ENCODE results near the gene MYT1. TPM values are rescaled to one million over a fixed set of nuclear protein-coding genes. Genes with fewer than 3 reads are reported as not detected.
A peak's percentile ranks its signal among the peaks of the same experiment; 100 is the strongest.

The MYT1 gene
- total and polyA plus RNA-seq, 2 of the 13 experiments (the other 11 are each of a cell fraction or from before 2014, with no cell fraction given), result 0.58 to 2.5 TPM

DNA sequence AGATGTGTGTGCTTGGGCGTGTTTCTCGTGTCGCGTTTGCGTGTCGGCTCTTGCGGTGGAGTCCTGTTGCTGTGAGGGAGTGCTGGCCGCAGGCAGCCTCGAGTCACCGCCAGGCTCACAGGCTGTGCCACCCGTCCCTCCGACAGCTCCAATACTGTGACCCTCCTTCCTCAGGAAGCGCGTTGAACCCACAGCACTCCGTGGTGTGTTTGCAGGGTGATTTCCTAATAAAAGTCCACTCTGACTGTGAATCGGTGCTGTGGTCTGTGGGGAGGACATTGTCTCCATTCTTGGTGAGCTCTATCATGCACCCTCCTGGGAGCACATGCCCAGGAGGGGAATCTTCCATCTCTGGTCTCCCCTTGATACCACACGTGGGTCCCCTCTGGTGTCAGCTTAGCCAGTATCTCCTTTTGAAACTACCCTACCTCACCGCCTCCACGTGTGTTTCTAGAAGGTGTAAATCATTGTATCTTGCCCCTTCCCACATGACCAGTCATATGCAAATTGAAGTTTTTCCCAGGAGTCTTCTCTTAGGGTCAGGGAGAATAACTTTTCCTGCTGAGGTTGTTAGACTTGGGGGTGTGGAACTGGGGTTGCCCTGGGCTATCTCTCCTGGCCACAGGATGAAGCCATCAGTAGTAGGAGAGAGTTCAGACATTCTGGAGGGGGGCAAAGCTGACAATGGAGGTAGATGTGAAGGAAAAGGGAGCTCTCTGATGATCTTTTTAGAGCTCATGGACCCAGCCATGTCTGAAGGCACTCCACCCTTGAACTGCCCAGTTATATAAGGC lies 77.9 kb downstream of the MYT1 start (continued):
- TF ChIP-seq ZNF17 (CRISPR knock-in tag; IDR thresholded peaks at IDR 0.05) (no peak), PCBP1 (IDR thresholded peaks at IDR 0.05; ENCODE audit: borderline replicate concordance, low read depth, low read length) (no peak), ZNF142 (CRISPR knock-in tag; IDR thresholded peaks at IDR 0.05) (no peak), ZSCAN25 (CRISPR knock-in tag; IDR thresholded peaks at IDR 0.05) (no peak), NFAT5 (CRISPR knock-in tag; IDR thresholded peaks at IDR 0.05) (no peak), RXRA (CRISPR knock-in tag; IDR thresholded peaks at IDR 0.05) (0 out of 2 replicates have a peak, but pooled peaks have one; percentile 14), ZBTB33 (CRISPR knock-in tag; IDR thresholded peaks at IDR 0.05) (peak; percentile 84), FOXJ3 (CRISPR knock-in tag; IDR thresholded peaks at IDR 0.05; ENCODE audit: borderline replicate concordance) (no peak), ARID3A (IDR thresholded peaks at IDR 0.05; ENCODE audit: low read depth, low read length) (no peak), HNRNPK (IDR thresholded peaks at IDR 0.05; ENCODE audit: low read depth, low read length, poor library complexity, severe bottlenecking) (no peak), BRCA1 (CRISPR knock-in tag; IDR thresholded peaks at IDR 0.05) (no peak), CBX5 (CRISPR knock-in tag; IDR thresholded peaks at IDR 0.05; ENCODE audit: borderline replicate concordance) (no peak), CCDC6 (CRISPR knock-in tag; IDR thresholded peaks at IDR 0.05) (no peak), HCFC1 (IDR thresholded peaks at IDR 0.05; ENCODE audit: low read depth, low read length) (no peak)

All from HepG2 (cell line).